IMR-90 (cell line): ENCODE results near the gene CYP39A1.

Experiments used
- BHLHE40 ChIP-seq: fragments of 150-350 bp; IDR thresholded peaks from 2 replicates; pipeline ENCODE4 v1.6.1; 2016; ENCODE audit warnings: mild to moderate bottlenecking, low read depth, low read length
- CTCF ChIP-seq: conservative IDR thresholded peaks from 2 replicates; pipeline ENCODE4 v1.5.1; 2012; ENCODE audit warnings: mild to moderate bottlenecking, low read depth, low read length, improper control_type of control experiment
- POLR2A ChIP-seq: IDR thresholded peaks from 2 replicates; pipeline ENCODE4 v1.6.1; 2012; ENCODE audit warnings: mild to moderate bottlenecking, low read depth, low read length

GRCh38 chr6:46674410-46674809, 21.8 kb upstream of the CYP39A1 start:
- no peak for TF ChIP-seq CTCF
- TF ChIP-seq BHLHE40 = no peak
- no peak for TF ChIP-seq POLR2A
